Measurements from ENCODE around the gene RGS9.

DNA sequence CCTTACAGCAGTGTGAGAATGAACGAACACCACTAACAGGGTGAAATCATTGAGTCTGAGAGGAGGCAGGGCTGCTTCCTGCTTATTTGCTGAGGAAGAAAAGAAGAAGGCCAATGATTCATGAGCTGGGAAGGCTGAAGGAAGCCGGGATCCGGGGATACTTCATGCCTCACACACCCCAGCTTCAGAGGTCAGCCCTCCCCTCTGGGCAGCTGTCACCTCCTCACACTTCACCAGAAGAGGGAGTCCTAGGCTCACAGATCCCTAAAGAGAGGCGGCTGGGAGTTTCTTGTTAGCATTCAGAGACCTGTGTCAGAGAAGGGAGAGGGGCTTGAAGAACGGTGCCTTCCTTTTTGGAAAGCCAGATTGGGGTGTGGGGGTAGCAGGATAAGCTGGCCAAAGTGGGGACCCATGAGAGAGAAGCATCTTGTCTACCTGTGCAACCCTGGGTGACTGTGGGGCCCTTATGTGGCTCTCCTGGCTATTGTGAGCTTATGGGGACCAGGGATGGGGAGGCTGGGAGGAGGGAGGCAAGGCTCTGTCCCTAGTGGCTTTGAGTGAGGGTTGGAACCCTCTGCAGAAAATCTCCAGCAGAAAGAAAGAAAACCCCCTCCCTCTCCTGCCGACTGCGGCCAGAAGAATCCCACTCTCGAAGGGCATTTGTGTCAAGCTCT lies 94.6 kb downstream of the RGS9 start:
- TF ChIP-seq CTCF (conservative IDR thresholded peaks at IDR 0.05; ENCODE audit: low read depth in 2 of 2) (peak; percentile 82 to 96), POLR2AphosphoS5 (IDR thresholded peaks at IDR 0.05; ENCODE audit: low read depth) (no peak), EZH2 (IDR thresholded peaks at IDR 0.05; ENCODE audit: low read depth, unreplicated experiment) (no peak), JUNB (IDR thresholded peaks at IDR 0.05; ENCODE audit: unreplicated experiment) (no peak), EZH2phosphoT487 (IDR thresholded peaks at IDR 0.05; ENCODE audit: unreplicated experiment) (no peak), STAT1 (IDR thresholded peaks at IDR 0.05; ENCODE audit: unreplicated experiment) (no peak), CREB1 (CRISPR knock-in tag; IDR thresholded peaks at IDR 0.05; ENCODE audit: low read depth) (no peak), ZNF114 (CRISPR knock-in tag; IDR thresholded peaks at IDR 0.05) (no peak), ZNF331 (CRISPR knock-in tag; IDR thresholded peaks at IDR 0.05; ENCODE audit: low read depth) (no peak), NANOG (IDR thresholded peaks at IDR 0.05; ENCODE audit: borderline replicate concordance) (no peak), ZNF462 (CRISPR knock-in tag; IDR thresholded peaks at IDR 0.05) (no peak)
- TF ChIP-seq, protein P1, sequence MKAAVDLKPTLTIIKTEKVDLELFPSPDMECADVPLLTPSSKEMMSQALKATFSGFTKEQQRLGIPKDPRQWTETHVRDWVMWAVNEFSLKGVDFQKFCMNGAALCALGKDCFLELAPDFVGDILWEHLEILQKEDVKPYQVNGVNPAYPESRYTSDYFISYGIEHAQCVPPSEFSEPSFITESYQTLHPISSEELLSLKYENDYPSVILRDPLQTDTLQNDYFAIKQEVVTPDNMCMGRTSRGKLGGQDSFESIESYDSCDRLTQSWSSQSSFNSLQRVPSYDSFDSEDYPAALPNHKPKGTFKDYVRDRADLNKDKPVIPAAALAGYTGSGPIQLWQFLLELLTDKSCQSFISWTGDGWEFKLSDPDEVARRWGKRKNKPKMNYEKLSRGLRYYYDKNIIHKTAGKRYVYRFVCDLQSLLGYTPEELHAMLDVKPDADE (IDR thresholded peaks at IDR 0.05): no peak
- TF ChIP-seq, protein P2, sequence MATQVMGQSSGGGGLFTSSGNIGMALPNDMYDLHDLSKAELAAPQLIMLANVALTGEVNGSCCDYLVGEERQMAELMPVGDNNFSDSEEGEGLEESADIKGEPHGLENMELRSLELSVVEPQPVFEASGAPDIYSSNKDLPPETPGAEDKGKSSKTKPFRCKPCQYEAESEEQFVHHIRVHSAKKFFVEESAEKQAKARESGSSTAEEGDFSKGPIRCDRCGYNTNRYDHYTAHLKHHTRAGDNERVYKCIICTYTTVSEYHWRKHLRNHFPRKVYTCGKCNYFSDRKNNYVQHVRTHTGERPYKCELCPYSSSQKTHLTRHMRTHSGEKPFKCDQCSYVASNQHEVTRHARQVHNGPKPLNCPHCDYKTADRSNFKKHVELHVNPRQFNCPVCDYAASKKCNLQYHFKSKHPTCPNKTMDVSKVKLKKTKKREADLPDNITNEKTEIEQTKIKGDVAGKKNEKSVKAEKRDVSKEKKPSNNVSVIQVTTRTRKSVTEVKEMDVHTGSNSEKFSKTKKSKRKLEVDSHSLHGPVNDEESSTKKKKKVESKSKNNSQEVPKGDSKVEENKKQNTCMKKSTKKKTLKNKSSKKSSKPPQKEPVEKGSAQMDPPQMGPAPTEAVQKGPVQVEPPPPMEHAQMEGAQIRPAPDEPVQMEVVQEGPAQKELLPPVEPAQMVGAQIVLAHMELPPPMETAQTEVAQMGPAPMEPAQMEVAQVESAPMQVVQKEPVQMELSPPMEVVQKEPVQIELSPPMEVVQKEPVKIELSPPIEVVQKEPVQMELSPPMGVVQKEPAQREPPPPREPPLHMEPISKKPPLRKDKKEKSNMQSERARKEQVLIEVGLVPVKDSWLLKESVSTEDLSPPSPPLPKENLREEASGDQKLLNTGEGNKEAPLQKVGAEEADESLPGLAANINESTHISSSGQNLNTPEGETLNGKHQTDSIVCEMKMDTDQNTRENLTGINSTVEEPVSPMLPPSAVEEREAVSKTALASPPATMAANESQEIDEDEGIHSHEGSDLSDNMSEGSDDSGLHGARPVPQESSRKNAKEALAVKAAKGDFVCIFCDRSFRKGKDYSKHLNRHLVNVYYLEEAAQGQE (IDR thresholded peaks at IDR 0.05; ENCODE audit: unreplicated experiment): no peak
